Mesothelial cell of epicardium (in vitro differentiated cells): ENCODE measurements around the gene SYTL2. TPM values are rescaled to one million over a fixed set of nuclear protein-coding genes. Genes with fewer than 3 reads are reported as not detected.
A peak's percentile ranks its signal among the peaks of the same experiment; 100 is the strongest.

Experiments
- DNase-seq, 2 experiments: peaks; one replicate each; pipeline ENCODE4 v3.0.0; 2021; ENCODE audit warnings: low spot score in 2 of 2; ENCODE audit not compliant: unreplicated experiment in 2 of 2
- H3K27ac Mint-ChIP-seq: 2 replicates; pipeline ENCODE4 v1.8.0; 2021; ENCODE audit warnings: mixed read lengths
- H3K27me3 Mint-ChIP-seq: 2 replicates; pipeline ENCODE4 v1.8.0; 2021; ENCODE audit warnings: low read depth, mixed read lengths
- H3K36me3 Mint-ChIP-seq: 2 replicates; pipeline ENCODE4 v1.8.0; 2021; ENCODE audit warnings: mixed read lengths
- H3K4me1 Mint-ChIP-seq: 2 replicates; pipeline ENCODE4 v1.8.0; 2021; ENCODE audit warnings: mixed read lengths
- H3K4me3 Mint-ChIP-seq: 2 replicates; pipeline ENCODE4 v1.8.0; 2021; ENCODE audit warnings: mild to moderate bottlenecking, moderate library complexity, mixed read lengths
- H3K9me3 Mint-ChIP-seq: 2 replicates; pipeline ENCODE4 v1.8.0; 2021; ENCODE audit warnings: mixed read lengths
- total RNA-seq: library from RNA; stranded (reverse); gene quantifications from 3 replicates; pipeline ENCODE4 v1.2.1, GENCODE V29; 2021
- TF ChIP-seq, protein P1 (sequence below): fragments of 200-600 bp; sonication (generic); IDR thresholded peaks from one replicate; pipeline ENCODE4 v1.5.0; 2021; ENCODE audit warnings: antibody characterized with exemption; ENCODE audit not compliant: unreplicated experiment

Gene SYTL2
- total RNA-seq, 1 donor from 2014 or later, result 9.9 TPM

DNA sequence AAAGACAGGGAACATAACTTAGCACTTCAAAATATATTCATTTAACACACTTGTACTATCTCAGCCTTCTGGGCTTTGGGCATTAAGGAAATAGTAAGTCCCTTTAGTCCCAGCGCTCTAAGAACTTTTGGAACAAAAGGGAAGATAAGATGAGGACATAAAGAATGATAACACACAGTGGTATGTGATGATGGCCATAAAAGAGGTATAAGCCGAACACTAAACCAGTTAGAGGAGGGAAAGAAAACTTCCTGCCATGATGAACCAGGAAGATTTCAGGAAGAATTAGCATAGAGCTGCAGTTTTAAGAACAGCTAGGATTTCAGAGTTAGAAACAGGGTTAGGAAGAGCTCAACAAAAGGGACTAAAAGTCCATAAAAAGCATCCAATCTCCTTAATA lies 11.8 kb downstream of the SYTL2 start:
- Mint-ChIP-seq H3K27ac (no peak overlapping the region), H3K4me3 (no peak overlapping the region), H3K4me1 (no peaks in the 10 kb centered on the region), H3K27me3 (no peaks in the 10 kb centered on the region), H3K9me3 (no peaks in the 10 kb centered on the region), H3K36me3 (no peaks in the 10 kb centered on the region)
- no peak for DNase-seq
- TF ChIP-seq, protein P1, sequence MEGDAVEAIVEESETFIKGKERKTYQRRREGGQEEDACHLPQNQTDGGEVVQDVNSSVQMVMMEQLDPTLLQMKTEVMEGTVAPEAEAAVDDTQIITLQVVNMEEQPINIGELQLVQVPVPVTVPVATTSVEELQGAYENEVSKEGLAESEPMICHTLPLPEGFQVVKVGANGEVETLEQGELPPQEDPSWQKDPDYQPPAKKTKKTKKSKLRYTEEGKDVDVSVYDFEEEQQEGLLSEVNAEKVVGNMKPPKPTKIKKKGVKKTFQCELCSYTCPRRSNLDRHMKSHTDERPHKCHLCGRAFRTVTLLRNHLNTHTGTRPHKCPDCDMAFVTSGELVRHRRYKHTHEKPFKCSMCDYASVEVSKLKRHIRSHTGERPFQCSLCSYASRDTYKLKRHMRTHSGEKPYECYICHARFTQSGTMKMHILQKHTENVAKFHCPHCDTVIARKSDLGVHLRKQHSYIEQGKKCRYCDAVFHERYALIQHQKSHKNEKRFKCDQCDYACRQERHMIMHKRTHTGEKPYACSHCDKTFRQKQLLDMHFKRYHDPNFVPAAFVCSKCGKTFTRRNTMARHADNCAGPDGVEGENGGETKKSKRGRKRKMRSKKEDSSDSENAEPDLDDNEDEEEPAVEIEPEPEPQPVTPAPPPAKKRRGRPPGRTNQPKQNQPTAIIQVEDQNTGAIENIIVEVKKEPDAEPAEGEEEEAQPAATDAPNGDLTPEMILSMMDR, result no peak

DNA sequence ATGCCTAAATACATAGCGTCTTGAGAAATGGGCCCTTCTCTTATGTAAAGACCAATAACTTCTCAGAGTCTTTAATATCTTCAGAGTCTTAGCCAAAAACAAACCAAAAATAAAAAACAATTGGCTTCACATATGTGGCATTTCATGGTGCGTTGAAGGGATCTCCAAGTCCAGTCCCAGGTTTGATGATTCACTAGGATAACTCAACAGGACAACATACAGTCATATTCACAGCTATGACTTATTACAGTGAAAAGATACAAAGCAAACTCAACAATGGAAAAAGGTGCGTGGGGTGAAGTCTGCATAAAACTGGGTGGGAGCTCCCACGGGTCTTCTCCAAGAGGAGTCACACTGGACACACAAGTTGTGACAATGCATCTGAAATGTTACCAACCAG lies 12.6 kb downstream of the SYTL2 start:
- Mint-ChIP-seq H3K4me1 (no peaks in the 10 kb centered on the region), H3K36me3 (no peaks in the 10 kb centered on the region), H3K9me3 (no peaks in the 10 kb centered on the region), H3K4me3 (no peak overlapping the region), H3K27me3 (no peaks in the 10 kb centered on the region), H3K27ac (no peak overlapping the region)
- TF ChIP-seq, protein P1, result no peak
- no peak for DNase-seq

DNA sequence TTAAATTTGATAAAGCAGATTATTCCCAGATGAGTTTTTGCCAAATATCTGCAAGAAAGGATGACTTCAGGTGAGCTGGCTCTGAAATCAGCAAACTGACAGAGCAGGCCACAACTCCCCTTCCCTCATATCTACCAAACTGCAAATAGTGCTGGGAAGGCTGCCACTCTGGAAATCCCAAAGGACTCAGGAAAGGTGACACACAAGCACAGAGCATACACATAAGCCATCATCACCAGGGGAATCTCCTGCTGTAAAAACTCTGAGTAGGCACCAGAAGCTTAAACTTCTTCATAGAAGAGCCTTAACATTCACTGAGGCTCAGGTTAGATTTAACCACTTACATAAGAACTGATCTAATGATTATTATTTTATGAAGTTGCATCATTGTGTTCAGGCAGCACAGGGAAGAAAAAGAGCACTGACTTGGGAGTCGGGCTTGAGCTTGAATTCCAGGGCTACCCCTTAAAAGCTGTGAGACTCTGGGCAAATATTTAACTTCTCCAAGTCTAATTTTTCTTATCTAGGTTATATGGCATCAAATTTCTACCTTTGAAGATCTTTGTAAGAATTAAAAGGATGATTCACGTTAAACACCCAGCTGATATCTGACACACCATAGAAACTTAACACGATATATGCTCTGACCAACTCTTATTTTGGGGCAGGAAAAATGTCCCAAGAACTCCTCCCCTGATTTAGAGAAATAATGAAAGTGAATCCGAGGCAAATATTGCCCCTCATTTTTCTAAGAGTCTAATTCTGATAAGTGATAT lies 15.0 kb downstream of the SYTL2 start:
- TF ChIP-seq, protein P1, result no peak
- H3K9me3 Mint-ChIP-seq, result no peaks in the 10 kb centered on the region
- H3K36me3 Mint-ChIP-seq, result no peaks in the 10 kb centered on the region
- no peak overlapping the region for H3K27ac Mint-ChIP-seq
- no peaks in the 10 kb centered on the region for H3K27me3 Mint-ChIP-seq
- H3K4me1 Mint-ChIP-seq, result no peaks in the 10 kb centered on the region
- no peak for DNase-seq
- H3K4me3 Mint-ChIP-seq, result no peak overlapping the region

DNA sequence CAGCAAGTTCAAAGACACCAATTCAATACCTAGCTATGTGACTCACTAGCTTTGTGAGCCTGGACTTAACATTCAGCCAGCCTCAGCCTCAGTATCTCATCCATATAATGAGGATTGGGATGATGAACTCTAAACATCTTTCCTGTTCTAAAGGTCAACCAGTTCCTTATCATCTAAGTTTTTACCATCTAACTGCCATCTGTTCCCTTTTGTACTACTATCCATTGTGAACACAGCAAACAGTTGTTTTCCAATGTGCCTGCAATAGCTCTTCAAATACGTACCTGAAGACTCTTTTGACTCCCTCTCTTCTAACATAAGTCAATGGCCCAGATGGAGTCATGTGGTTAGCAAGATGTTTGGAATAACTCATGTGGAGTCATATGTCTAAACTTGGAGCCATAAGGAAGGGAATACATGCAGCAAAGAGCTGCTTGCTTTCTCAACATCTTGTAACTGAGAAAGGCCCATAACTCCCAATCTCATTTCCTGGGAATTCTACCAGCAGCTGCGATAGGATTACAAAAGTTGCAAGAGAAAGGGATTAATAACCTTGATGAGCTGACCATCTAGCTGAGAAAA lies 19.4 kb downstream of the SYTL2 start:
- Mint-ChIP-seq H3K9me3 (no peaks in the 10 kb centered on the region), H3K4me3 (no peak overlapping the region), H3K27ac (no peak overlapping the region), H3K36me3 (no peaks in the 10 kb centered on the region), H3K4me1 (peaks cover 9% of the 10 kb centered on the region), H3K27me3 (no peaks in the 10 kb centered on the region)
- TF ChIP-seq, protein P1, result no peak
- DNase-seq, result no peak

DNA sequence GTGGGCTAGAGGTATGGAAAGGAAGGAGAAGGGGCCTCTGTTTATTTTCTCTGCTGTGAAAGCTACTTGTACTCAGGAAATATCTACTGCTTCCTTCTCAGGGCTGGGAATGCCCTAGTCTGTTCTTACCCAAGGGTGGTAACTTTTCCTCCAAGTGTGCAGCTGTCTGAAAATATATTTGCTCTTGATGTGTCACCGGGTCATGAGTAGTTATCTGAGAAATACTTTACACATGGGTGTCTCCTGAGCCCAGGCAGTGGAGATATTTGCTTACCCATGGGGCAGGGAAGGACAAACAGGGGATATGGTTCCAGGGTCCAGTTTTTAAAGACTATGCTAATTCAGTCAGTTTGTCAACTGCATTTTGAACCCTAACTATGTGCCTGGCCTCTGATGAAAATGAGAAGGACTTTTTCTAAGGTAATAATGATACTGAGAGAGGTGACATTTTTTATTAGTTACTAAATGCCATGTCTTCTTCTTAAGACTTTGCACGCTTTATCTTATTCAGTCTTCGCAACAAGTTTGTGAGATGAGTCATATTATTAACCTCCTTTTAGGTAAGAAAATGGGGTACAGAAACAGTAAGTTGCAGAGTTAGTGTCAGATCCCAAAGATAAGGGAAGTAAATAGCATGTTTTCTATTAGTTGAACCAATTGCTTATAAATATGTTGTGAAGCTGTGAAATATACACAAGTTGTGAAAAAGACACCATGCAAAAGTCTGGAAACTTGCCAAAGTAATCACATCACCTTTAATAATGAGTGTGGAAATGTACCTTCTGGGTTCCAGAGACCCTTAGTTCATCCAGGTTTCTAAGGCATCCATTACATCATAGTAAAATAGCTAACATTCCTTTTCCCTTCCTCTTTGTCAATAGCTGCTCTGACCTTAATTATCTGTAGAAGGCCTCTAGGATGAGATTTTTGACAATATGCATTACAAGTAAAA lies 22.9 kb downstream of the SYTL2 start:
- H3K9me3 Mint-ChIP-seq, result peaks cover 7% of the 10 kb centered on the region
- DNase-seq, result no peak
- H3K27ac Mint-ChIP-seq, result peak overlapping the region; percentile 53
- no peaks in the 10 kb centered on the region for H3K36me3 Mint-ChIP-seq
- peaks cover 9% of the 10 kb centered on the region for H3K4me1 Mint-ChIP-seq
- no peak overlapping the region for H3K4me3 Mint-ChIP-seq
- no peaks in the 10 kb centered on the region for H3K27me3 Mint-ChIP-seq
- TF ChIP-seq, protein P1, result no peak
